ENCODE measurements around the gene TUBGCP3.

The TUBGCP3 gene

GRCh38 chr13:112603641-112604225, 15.8 kb upstream of the TUBGCP3 start:
- no peak for DNase-seq (ENCODE audit: insufficient read length, low spot score)
- no peak for FAIRE-seq
- TF ChIP-seq CTCF (IDR thresholded peaks at IDR 0.05; ENCODE audit: insufficient read depth, missing control alignments): no peak

DNA sequence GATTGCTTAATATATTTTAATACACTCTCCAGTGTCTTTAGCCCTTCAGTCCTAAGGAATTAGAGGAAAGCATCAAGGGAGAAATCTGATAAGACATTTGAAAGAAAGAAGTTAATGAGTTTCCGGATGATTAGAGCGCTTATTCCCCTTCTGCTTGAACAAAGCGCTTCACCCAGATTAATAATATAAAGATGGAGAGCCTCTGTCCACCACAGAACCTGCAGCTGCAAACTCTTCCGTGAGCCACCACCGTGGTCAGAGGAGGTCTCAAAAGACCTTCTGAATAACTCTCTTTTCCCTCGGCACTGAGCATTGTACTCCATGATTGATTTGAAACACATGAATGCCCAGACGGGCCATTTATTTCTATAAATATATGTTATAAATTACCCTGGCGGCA, 14.2 kb upstream of the TUBGCP3 start:
- FAIRE-seq: no peak
- TF ChIP-seq CTCF (IDR thresholded peaks at IDR 0.05; ENCODE audit: insufficient read depth, missing control alignments): no peak
- no peak for DNase-seq (ENCODE audit: insufficient read length, low spot score)

DNA sequence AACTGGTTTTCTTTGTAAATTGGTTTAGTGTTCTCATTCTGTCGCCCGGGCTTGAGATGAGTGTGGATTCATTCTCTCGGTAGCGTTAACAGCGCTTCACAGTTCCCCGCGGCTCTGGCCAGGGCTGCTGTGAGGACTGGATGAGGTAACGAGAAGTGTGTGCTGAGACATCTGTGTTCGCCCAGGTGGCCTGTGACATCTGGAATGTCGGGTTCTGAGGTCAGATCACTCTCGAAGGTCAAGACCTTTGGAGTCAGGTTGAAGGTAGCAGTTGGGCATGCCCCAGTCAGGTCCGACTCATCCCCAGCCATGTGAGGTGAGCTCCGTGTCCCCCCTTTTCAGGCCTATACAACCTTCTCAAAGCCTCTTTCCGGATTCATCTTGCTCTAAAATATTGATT, 13.4 kb upstream of the TUBGCP3 start:
- FAIRE-seq: no peak
- DNase-seq (ENCODE audit: insufficient read length, low spot score): no peak
- no peak for TF ChIP-seq CTCF (IDR thresholded peaks at IDR 0.05; ENCODE audit: insufficient read depth, missing control alignments)

DNA sequence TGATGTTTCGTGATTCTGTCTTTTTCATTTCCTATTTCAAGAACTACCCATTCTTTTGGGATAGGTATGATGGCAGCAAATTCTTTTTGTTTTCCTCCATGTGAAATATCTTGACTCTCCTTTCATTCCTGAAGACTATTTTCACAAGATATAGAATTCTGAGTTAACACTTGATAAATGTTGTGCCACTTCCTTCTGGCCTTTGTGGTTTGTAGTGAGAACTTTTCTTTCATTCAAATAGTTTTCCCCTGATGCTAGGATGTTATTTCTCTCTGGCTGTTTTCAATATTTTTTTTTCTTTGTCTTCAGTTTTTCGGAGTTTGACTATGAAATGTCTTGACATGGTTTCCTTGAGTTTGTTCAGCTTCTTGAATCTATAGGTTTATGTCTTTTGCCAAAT, 8.3 kb upstream of the TUBGCP3 start:
- FAIRE-seq (no peak), DNase-seq (ENCODE audit: insufficient read length, low spot score) (no peak)

DNA sequence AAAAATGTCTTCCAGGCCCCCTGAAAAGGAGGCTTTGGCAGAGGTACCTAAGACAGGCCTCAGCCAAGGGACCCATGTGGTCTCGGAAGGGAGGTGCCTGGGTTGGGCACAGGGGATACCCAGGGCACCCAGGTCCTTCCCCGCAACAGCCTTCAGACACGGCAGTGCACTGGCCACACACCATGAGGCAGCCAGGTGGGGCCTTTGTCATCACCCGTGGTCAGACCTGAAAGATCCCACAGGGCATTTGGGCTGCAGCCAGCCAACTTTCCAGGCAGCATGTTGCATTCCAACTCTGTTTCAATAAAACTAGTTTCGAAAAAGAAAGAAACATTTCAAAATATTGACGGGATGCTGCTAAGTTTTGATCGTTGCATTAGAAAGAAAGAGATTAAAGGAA, 4.7 kb upstream of the TUBGCP3 start:
- no peak for DNase-seq (ENCODE audit: insufficient read length, low spot score)
- no peak for TF ChIP-seq CTCF (IDR thresholded peaks at IDR 0.05; ENCODE audit: insufficient read depth, missing control alignments)
- FAIRE-seq: no peak

More for the DNA sequence above, 8.3 kb upstream of the TUBGCP3 start:
- TF ChIP-seq CTCF (IDR thresholded peaks at IDR 0.05; ENCODE audit: insufficient read depth, missing control alignments): no peak

- FAIRE-seq (no peak), DNase-seq (ENCODE audit: insufficient read length, low spot score) (no peak)
- TF ChIP-seq CTCF (IDR thresholded peaks at IDR 0.05; ENCODE audit: insufficient read depth, missing control alignments): no peak
Observed at GRCh38 chr13:112592181-112592580, 4.2 kb upstream of the TUBGCP3 start.

DNA sequence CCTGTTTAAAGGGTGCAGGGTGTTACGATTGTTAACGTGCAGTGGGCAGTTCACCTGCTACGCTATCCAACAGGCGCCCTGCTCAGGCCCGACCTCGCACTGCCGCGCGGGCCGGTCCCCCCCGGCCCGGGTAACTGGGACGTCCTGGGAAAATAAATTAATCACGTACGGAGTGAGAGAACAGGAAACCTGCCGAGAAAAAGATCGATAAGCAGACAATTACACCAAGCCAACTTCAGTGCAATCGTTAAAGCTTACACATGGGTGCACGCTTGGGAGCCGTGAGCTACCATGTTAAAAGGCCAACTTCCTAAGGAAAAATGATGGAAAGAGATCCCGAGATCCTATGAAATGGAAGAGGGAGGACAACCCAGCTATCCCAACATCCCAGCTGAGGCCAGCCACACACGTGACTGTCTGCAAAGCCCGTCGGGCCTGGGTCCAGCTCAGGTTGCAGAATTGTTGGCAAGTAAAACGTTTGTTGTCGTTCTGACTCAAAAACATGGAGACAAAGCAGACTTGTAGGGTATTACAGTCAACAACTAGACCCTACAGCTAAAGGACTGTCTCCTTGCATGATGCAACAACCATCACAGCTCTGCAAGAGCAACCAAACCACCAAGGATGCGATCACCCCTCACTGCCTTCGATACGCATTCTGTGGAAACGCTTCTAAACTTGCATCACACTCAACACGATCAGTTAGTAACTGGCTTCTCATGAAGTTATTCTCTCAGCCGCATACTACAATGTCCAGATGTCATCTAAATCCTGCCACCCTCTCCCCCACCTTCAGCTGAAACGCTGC, 741 bp upstream of the TUBGCP3 start:
- TF ChIP-seq CTCF (IDR thresholded peaks at IDR 0.05; ENCODE audit: insufficient read depth, missing control alignments): no peak
- DNase-seq (ENCODE audit: insufficient read length, low spot score) (no peak), FAIRE-seq (no peak)
